SK-N-SH treated with all-trans-retinoic acid at 6 μM for 48 hours (cell line): ENCODE results near the gene CDC5L.

Experiments
- ATAC-seq: fragments of 200-7000 bp; cut with Tn5 transposase; 3 replicates; pipeline ENCODE4 v1.9.1; 2020; ENCODE audit warnings: mild to moderate bottlenecking, moderate library complexity
- ARNTL ChIP-seq: fragments of 450-650 bp; formaldehyde crosslinking; IDR thresholded peaks from 2 replicates; pipeline ENCODE4 v1.5.0; 2020; ENCODE audit warnings: low read depth, mild to moderate bottlenecking, moderate library complexity, borderline replicate concordance
- BACH2 ChIP-seq: fragments of 250-450 bp; sonication (Bioruptor Pico); IDR thresholded peaks from 2 replicates; pipeline ENCODE4 v1.9.0; 2021; ENCODE audit warnings: mild to moderate bottlenecking, borderline replicate concordance
- CREB5 ChIP-seq: fragments of 250-450 bp; sonication (Bioruptor Pico); IDR thresholded peaks from 2 replicates; pipeline ENCODE4 v1.5.1; 2020; ENCODE audit warnings: low read depth, mild to moderate bottlenecking, moderate library complexity
- CSDC2 ChIP-seq: fragments of 250-450 bp; sonication (Bioruptor Pico); IDR thresholded peaks from 2 replicates; pipeline ENCODE4 v1.5.0; 2020; ENCODE audit warnings: mild to moderate bottlenecking, moderate library complexity
- ESRRG ChIP-seq: fragments of 250-450 bp; sonication (Bioruptor Pico); IDR thresholded peaks from 2 replicates; pipeline ENCODE4 v1.6.1; 2021; ENCODE audit warnings: mild to moderate bottlenecking
- GLIS3 ChIP-seq: fragments of 250-450 bp; sonication (Bioruptor Pico); IDR thresholded peaks from 2 replicates; pipeline ENCODE4 v1.5.0; 2020; ENCODE audit warnings: mild to moderate bottlenecking, moderate library complexity
- ISL1 ChIP-seq: fragments of 250-450 bp; sonication (Bioruptor Pico); IDR thresholded peaks from 2 replicates; pipeline ENCODE4 v2.1.2; 2022; ENCODE audit warnings: mild to moderate bottlenecking, moderate library complexity
- OSR1 ChIP-seq: fragments of 250-450 bp; sonication (Bioruptor Pico); IDR thresholded peaks from 2 replicates; pipeline ENCODE4 v1.8.0; 2022; ENCODE audit warnings: moderate library complexity, mild to moderate bottlenecking, inconsistent platforms
- PATZ1 ChIP-seq: fragments of 250-450 bp; sonication (Bioruptor Pico); IDR thresholded peaks from 2 replicates; pipeline ENCODE4 v1.8.0; 2020; ENCODE audit warnings: mild to moderate bottlenecking, moderate library complexity, borderline replicate concordance
- RARB ChIP-seq: fragments of 250-450 bp; sonication (Bioruptor Pico); IDR thresholded peaks from 2 replicates; pipeline ENCODE4 v1.8.0; 2021; ENCODE audit warnings: mild to moderate bottlenecking, moderate library complexity
- SNAI2 ChIP-seq: fragments of 250-450 bp; sonication (Bioruptor Pico); IDR thresholded peaks from 2 replicates; pipeline ENCODE4 v1.5.0; 2020; ENCODE audit warnings: mild to moderate bottlenecking, moderate library complexity
- TOX ChIP-seq: fragments of 250-450 bp; sonication (Bioruptor Pico); IDR thresholded peaks from 2 replicates; pipeline ENCODE4 v1.8.0; 2021; ENCODE audit warnings: mild to moderate bottlenecking, moderate library complexity, borderline replicate concordance
- TSHZ2 ChIP-seq: fragments of 250-450 bp; sonication (Bioruptor Pico); IDR thresholded peaks from 2 replicates; pipeline ENCODE4 v1.5.0; 2020; ENCODE audit warnings: mild to moderate bottlenecking, moderate library complexity
- ZC3H10 ChIP-seq: fragments of 250-450 bp; sonication (Bioruptor Pico); IDR thresholded peaks from 2 replicates; pipeline ENCODE4 v1.5.1; 2021; ENCODE audit warnings: mild to moderate bottlenecking, moderate library complexity
- ZFP3 ChIP-seq: fragments of 250-450 bp; sonication (Bioruptor Pico); IDR thresholded peaks from 2 replicates; pipeline ENCODE4 v1.5.0; 2020; ENCODE audit warnings: mild to moderate bottlenecking, moderate library complexity
- ZFP30 ChIP-seq: fragments of 450-650 bp; formaldehyde crosslinking; IDR thresholded peaks from 2 replicates; pipeline ENCODE4 v1.5.0; 2022; ENCODE audit warnings: mild to moderate bottlenecking, moderate library complexity
- ZNF565 ChIP-seq: fragments of 450-650 bp; formaldehyde crosslinking; conservative IDR thresholded peaks from 2 replicates; pipeline ENCODE4 v1.5.0; 2020; ENCODE audit warnings: low read depth, mild to moderate bottlenecking, moderate library complexity
- ZNF70 ChIP-seq: fragments of 450-650 bp; formaldehyde crosslinking; IDR thresholded peaks from 2 replicates; pipeline ENCODE4 v1.5.0; 2020; ENCODE audit warnings: mild to moderate bottlenecking, moderate library complexity
- ZNF8 ChIP-seq: fragments of 450-650 bp; formaldehyde crosslinking; IDR thresholded peaks from 2 replicates; pipeline ENCODE4 v1.5.0; 2020; ENCODE audit warnings: mild to moderate bottlenecking, moderate library complexity
- TF ChIP-seq, protein P1 (sequence below): fragments of 250-450 bp; sonication (Bioruptor Pico); IDR thresholded peaks from 2 replicates; pipeline ENCODE4 v1.5.1; 2021; ENCODE audit warnings: mild to moderate bottlenecking, moderate library complexity
- TF ChIP-seq, protein P2 (sequence below): fragments of 250-450 bp; sonication (Bioruptor Pico); IDR thresholded peaks from 2 replicates; pipeline ENCODE4 v1.8.0; 2021; ENCODE audit warnings: low read depth, mild to moderate bottlenecking, moderate library complexity, borderline replicate concordance

Gene CDC5L

DNA sequence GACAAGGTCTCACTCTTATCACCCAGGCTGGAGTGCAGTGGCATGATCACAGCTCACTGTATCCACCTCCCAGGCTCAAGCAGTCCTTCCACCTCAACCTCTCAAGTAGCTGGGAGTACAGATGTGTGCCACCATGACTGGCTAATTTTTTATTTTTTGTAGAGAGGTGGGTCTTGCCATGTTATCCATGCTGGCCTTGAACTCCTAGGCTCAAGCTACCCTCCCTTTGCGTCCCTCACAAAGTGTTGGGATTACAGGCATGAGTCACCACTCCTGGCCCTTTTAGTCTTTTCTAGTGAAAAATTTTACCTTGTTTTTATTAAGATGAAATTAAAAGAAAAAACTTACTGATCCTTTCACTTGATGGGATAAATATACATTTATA is 17.2 kb downstream of the CDC5L start:
- TF ChIP-seq RARB (CRISPR knock-in tag) (no peak), ISL1 (CRISPR knock-in tag) (no peak), ZNF70 (CRISPR knock-in tag) (no peak), CSDC2 (CRISPR knock-in tag) (no peak), ARNTL (CRISPR knock-in tag) (no peak), CREB5 (no peak), PATZ1 (CRISPR knock-in tag) (no peak), ZFP3 (CRISPR knock-in tag) (no peak), ESRRG (no peak), BACH2 (CRISPR knock-in tag) (no peak), SNAI2 (CRISPR knock-in tag) (no peak), ZC3H10 (CRISPR knock-in tag) (no peak), ZFP30 (CRISPR knock-in tag) (no peak), GLIS3 (CRISPR knock-in tag) (no peak), ZNF8 (no peak)
- TF ChIP-seq, protein P1, sequence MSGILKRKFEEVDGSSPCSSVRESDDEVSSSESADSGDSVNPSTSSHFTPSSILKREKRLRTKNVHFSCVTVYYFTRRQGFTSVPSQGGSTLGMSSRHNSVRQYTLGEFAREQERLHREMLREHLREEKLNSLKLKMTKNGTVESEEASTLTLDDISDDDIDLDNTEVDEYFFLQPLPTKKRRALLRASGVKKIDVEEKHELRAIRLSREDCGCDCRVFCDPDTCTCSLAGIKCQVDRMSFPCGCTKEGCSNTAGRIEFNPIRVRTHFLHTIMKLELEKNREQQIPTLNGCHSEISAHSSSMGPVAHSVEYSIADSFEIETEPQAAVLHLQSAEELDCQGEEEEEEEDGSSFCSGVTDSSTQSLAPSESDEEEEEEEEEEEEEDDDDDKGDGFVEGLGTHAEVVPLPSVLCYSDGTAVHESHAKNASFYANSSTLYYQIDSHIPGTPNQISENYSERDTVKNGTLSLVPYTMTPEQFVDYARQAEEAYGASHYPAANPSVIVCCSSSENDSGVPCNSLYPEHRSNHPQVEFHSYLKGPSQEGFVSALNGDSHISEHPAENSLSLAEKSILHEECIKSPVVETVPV: no peak
- ATAC-seq: no peak

- no peak for ATAC-seq
- TF ChIP-seq, protein P1: no peak
- TF ChIP-seq ESRRG (no peak), ZNF8 (no peak), OSR1 (CRISPR knock-in tag) (no peak), ZNF70 (CRISPR knock-in tag) (no peak), CSDC2 (CRISPR knock-in tag) (no peak), ZFP30 (CRISPR knock-in tag) (no peak), ZFP3 (CRISPR knock-in tag) (no peak), GLIS3 (CRISPR knock-in tag) (no peak), ZC3H10 (CRISPR knock-in tag) (no peak), ARNTL (CRISPR knock-in tag) (no peak), SNAI2 (CRISPR knock-in tag) (no peak), TSHZ2 (CRISPR knock-in tag) (no peak), BACH2 (CRISPR knock-in tag) (no peak)
Observed at GRCh38 chr6:44407951-44408670, 20.6 kb downstream of the CDC5L start.

DNA sequence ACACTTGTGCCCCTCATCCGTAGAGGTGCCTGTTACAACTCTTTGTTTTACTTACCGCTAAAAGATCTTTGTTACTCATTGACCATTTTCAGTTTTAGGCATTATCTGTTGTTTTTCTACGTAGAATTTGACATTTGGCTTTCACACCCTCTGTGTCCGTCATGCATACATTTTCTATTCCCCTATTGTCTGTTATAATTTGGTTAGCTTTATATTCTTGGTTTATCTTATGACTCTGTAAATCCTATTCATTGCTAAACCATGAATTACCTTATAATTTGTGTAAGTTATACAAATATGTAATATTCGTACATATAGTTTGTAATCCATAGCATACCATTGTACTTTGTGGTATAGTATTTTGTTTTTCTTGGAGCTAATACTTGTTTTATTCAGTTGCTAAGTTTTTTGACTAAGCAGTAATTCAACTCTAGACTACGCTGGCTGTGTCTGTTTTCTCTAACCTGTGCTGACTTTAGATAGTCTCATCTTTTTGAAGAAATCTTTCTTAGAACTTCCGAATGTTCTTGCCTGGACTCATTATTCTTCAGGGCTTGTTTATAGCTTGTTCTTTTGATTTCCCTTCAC is 21.8 kb downstream of the CDC5L start:
- no peak for ATAC-seq
- TF ChIP-seq PATZ1 (CRISPR knock-in tag) (no peak), GLIS3 (CRISPR knock-in tag) (no peak), ZNF565 (CRISPR knock-in tag) (no peak), ZC3H10 (CRISPR knock-in tag) (no peak), ZNF8 (no peak), ZFP30 (CRISPR knock-in tag) (no peak), ESRRG (no peak), SNAI2 (CRISPR knock-in tag) (no peak), CSDC2 (CRISPR knock-in tag) (no peak), ZFP3 (CRISPR knock-in tag) (no peak), TOX (CRISPR knock-in tag) (no peak)
- TF ChIP-seq, protein P2, sequence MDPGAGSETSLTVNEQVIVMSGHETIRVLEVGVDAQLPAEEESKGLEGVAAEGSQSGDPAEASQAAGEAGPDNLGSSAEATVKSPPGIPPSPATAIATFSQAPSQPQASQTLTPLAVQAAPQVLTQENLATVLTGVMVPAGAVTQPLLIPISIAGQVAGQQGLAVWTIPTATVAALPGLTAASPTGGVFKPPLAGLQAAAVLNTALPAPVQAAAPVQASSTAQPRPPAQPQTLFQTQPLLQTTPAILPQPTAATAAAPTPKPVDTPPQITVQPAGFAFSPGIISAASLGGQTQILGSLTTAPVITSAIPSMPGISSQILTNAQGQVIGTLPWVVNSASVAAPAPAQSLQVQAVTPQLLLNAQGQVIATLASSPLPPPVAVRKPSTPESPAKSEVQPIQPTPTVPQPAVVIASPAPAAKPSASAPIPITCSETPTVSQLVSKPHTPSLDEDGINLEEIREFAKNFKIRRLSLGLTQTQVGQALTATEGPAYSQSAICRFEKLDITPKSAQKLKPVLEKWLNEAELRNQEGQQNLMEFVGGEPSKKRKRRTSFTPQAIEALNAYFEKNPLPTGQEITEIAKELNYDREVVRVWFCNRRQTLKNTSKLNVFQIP (CRISPR knock-in tag): no peak
- TF ChIP-seq, protein P1: no peak
